GM19452 (cell line): Measurements from ENCODE around the gene DMAP1.
"Not testable (repeated sequence)": the region's sequence is repeated elsewhere in the genome, so short reads cannot be mapped to it uniquely, and the experiment has no call there.

Source experiments
- ATAC-seq: cut with Tn5 transposase; IDR thresholded peaks from one replicate; pipeline ENCODE4 v1.9.1; 2021; ENCODE audit not compliant: unreplicated experiment

Gene DMAP1, protein sequence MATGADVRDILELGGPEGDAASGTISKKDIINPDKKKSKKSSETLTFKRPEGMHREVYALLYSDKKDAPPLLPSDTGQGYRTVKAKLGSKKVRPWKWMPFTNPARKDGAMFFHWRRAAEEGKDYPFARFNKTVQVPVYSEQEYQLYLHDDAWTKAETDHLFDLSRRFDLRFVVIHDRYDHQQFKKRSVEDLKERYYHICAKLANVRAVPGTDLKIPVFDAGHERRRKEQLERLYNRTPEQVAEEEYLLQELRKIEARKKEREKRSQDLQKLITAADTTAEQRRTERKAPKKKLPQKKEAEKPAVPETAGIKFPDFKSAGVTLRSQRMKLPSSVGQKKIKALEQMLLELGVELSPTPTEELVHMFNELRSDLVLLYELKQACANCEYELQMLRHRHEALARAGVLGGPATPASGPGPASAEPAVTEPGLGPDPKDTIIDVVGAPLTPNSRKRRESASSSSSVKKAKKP

DNA sequence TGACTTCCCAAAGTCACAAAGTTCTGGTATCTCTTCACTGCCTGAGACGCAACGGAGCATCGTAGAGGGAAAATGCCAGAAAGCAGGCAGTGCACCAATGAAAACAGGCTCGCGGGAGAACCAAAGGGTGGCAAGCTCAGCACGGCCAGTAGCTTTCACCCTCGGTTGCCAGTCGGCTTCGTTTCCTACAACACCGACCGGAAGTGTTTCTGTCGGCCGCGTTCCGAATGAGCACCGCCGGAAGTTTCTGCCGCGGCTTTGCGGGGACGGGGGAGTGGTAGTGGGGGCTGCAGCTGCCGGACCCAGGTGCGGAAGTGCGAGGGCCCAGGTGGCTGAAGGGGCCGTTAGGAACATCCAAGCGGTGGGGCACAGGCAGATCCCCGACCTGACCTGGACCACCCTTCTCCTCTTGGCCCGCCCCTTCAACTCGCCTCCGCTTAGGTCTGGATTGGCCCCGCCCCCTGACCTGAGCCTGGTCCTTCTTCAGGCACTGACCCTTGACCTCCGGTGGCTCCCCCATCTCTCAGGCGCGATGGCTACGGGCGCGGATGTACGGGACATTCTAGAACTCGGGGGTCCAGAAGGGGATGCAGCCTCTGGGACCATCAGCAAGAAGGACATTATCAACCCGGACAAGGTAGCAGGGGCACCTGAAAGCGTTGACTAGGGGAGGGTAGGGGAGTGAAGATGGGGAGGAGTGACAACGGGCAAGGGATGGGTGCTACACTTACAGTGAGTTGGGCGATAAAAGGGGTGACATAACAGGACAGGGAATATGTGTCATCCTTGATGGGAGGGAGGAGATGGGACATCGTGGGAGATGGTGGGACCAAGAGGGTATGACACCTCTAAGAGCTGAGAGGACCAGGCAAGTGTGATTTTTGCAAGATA lies at the start of gene DMAP1:
DMAP1 (plus strand) TSS at position 250 of the 891 bp plus-strand sequence; CDS start at position 533, 283 bp downstream.
- peak; percentile 72 for ATAC-seq

DNA sequence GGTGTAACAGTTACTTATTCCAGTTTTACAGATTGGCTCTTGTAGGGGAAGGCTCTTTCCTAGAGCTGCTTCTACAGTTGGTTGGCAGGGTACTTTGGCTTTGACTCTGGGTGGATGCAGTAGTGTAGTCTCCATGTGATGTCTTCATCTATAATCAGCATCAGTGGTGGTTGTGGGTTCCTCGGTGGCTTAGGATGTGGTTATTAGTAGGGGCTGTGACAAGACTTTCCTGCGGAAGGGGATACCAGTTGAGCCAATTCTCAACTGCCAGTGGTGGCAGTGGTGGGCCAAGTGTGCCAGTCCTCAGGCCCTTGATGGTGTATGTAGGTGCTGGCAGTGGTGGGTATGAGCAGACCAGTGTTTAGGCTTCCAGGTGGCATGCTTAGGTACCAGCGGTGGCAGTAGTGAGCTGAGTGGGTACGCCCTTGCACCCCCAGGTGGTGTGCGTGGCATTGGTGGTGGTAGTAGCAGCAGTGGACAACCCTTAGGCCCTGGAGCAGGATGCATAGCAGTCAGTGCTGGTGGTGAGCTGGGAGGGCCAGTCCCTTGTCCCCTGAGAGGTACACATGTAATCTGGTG lies 44.7 kb upstream of the DMAP1 start:
- no peak for ATAC-seq

DNA sequence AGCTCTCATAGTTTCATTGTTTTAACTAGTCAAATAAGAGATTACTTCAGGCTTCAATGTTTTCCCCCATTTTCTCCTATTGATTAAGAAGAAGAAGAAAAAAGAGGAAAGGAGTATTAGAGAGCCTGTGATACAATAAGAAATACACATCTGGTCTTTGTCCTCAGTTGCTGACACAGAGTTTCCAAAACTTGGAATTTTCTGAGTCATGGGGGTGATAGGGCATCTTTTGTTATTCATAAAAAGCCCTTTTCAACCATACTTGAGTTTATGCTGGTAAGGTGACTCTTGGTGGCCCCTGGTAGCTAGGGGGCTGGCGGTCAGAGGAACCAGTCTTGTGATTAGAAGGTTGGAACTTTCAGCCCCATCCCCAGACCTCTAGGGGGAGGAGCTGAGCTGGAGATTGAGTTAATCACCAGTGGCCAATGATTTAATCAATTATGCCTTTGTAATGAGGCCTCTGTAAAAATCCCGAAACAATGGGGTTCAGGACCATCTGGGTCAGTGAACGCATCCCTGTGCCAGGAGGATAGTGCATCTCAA lies 42.9 kb upstream of the DMAP1 start:
- no peak for ATAC-seq

DNA sequence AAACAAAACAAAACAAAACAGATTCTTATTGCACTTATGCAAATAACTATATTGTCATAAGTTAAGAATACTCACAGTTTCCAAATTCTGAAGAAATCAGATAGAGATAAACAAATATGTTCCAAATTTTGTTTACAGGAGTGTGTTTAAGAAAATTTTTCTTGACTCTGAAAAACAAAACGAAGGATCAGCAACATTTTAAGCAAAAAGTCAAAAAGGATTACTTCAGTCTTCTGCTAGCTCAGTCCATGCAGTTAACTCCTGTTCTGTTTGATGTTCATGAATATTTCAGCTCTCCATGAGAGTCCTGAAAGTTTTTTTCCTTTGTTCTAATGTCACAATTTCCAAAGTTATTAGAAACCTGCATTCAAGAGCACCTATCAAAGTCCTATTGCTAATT lies 38.6 kb upstream of the DMAP1 start:
- ATAC-seq = no peak

DNA sequence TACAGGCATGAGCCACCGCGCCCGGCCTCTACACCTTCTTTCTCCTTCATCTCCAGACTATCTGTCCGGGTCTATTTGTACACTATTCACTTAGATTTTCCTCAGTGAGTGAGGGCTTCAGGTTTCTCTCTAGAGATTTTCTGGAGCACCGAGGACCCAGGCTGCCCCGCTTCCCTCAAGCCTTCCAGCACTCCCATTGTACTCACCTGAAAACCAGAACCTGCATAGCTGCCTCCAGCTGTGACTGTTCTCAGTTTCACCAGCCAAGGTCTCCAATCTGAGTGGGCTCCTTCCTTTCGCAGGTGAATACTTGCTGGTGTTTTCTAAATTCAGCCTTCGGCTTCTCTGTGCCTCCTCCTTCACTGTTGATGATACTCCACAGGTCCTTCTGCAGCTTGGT lies 12.9 kb upstream of the DMAP1 start:
- ATAC-seq = no peak

DNA sequence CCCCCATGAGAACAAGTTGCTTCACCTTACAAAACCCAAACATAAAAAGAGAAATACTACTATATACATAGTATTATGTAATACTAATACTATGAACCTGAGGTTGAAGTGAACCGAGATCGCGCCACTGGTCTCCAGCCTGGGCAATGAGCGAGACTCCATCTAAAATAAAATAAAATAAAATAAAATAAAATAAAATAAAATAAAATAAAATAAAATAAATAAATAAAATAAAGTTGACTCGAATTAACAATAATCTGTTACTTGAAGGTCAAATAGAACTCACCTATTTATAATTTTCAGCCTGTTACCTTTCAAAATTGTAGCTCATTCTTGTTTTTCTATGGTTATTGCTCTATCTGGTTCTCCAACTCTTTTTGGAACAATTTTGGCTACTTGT lies 6.7 kb upstream of the DMAP1 start:
- ATAC-seq = not testable (repeated sequence)

DNA sequence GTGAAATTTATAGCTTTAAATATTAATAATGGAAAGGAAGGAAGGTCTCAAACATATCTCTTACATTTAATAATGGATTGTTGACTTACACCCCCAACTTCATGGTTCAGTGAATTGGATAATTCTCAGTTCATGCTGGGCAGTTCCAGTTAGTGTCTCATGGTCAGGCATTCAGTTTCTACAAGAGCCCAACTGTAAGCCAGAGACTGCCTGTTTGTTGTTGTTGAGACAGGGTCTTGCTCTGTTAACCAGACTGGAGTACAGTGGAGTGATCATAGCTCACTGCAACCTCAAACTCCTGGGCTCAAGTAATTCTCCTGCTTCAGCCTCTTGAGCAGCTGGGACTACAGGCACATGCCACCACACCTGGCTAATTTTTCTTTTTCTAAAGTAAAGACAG lies 5.0 kb upstream of the DMAP1 start:
- ATAC-seq = no peak

DNA sequence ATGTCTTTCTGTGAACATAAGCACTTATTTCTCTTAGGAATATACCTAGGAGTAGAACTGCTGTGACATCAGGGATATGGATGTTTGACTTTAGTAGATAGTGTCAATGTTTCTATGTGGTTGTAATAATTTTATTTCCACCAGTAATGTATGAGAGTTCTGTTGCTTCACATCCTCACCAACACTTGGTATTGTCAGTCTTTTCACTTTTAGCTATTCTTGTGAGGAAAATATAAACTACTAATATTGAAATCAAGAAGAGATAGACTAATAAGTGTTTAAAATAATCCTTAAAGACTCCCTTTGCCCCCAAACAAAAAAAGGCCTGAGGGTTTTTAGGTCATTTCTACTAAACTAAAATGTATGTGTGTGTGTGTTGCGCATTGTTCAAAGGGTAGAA lies 2.7 kb upstream of the DMAP1 start:
- ATAC-seq = no peak

DNA sequence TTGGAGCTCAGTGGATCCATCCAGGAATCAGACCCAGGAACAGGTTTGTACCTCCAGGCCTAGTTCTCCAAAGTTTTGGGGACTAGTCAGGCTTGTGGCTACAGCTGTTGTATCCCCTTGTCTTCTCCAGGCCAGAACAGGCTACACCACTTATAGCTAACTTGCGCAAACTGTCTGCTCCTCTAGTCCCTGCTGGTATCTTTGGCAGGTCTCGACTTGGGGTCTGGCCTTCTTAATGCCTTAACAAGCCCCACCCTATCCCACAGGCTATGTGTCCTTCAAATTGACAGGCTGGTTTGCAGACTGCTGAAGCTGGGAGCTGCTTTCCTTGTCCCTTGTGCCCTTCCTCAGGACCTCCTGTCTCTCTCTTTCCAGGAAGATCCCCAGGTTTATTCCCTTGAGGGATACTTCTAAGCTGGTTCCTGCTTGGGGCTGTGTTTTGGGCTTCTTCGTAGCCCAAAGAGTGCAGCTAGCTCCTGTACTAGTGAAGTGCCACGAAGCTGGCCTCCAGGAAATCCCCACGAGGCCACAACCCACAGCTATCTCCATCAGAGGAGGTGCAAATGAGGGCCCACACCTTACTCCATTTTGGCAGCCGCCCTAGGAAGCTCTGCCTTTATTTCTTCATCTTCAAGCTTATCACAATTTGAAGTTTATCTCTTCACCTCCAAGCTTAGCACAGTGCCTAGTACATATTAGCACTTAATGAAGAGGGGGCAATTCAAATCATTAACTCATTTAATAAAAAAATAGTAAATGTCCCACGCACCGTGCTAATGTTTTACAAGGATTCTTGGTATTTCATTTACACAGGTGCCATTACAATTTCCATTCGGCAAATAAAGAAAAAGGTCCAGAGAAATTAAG lies 683 bp upstream of the DMAP1 start:
- ATAC-seq = no peak

DNA sequence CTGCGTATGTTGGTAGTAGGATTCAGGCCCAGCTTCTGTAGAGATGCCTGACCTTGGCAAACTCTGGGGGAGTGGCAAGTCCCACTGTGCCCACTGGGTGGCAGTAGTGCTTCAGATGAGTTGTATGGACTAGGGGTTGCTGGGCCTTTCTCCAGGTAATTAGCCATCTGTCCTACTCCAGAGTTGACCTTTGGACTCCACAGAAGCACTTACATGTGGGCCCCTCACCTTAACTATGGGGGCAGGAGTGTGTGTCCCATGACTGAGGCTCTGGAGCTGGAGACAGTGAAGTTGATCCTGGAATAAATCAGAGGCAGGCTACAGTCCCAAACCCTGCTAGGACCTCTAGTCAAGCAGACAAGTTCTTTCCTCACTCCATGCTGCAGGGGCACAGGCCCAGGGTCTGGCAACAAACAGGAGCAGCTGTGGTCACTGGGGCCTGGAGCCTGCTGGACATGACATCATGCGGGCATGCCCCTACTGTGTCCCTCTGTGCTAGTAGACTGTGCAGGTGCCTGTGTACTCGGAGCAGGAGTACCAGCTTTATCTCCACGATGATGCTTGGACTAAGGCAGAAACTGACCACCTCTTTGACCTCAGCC lies 4.6 kb downstream of the DMAP1 start:
- ATAC-seq = no peak

DNA sequence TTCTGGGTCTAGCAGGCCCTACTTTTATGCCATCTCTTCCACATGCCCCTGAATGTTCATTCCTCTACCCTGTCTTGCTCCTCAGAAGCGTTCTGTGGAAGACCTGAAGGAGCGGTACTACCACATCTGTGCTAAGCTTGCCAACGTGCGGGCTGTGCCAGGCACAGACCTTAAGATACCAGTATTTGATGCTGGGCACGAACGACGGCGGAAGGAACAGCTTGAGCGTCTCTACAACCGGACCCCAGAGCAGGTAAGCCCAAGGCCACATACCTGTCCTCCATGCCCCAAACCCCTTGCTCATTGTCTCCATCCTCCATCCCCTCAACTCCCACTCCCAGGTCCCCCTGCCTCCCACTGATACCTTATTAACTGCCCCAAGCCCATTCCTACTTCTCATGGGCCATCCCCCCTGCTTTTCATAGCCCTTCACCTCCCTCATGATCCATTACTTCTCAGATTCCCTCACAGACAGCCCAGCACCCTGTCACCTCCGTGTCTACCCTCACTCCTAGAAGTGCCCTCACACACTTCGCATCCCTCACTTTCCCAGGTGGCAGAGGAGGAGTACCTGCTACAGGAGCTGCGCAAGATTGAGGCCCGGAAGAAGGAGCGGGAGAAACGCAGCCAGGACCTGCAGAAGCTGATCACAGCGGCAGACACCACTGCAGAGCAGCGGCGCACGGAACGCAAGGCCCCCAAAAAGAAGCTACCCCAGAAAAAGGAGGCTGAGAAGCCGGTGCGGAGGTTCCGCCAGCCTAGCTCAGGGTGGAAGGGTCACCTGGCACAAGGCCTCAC lies 5.4 kb downstream of the DMAP1 start:
- ATAC-seq = no peak

DNA sequence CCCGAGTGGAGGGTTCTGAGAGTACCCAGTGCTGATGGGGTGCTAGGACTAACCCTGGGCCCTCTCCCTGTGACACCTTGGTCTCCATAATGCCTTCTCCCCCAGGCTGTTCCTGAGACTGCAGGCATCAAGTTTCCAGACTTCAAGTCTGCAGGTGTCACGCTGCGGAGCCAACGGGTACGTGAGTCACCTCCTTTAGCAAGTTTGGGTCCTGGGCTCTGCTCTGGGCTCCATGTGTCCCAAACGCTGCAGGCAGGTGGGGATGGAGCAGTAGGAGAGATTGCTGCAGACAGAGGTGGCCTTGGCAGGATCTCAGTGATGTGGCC lies 6.0 kb downstream of the DMAP1 start:
- no peak for ATAC-seq

DNA sequence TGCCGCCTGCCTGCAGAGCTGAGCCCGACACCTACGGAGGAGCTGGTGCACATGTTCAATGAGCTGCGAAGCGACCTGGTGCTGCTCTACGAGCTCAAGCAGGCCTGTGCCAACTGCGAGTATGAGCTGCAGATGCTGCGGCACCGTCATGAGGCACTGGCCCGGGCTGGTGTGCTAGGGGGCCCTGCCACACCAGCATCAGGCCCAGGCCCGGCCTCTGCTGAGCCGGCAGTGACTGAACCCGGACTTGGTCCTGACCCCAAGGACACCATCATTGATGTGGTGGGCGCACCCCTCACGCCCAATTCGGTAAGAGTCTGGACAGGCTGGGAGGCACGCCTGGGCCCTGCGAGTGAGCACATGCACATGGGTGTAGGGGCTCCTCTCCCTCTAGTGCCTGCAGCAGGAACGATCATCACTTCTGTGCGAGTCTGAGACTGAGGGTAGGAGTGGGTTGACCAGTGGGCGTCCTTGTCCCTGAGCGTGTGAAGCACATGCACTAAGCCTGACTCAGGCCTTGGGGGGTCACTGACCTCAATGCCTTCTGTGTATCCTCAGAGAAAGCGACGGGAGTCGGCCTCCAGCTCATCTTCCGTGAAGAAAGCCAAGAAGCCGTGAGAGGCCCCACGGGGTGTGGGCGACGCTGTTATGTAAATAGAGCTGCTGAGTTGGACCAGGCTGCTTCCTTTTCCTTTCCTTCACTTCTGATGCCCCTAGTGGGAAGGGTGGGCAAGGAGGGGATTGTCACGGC lies 6.9 kb downstream of the DMAP1 start:
- ATAC-seq = no peak

DNA sequence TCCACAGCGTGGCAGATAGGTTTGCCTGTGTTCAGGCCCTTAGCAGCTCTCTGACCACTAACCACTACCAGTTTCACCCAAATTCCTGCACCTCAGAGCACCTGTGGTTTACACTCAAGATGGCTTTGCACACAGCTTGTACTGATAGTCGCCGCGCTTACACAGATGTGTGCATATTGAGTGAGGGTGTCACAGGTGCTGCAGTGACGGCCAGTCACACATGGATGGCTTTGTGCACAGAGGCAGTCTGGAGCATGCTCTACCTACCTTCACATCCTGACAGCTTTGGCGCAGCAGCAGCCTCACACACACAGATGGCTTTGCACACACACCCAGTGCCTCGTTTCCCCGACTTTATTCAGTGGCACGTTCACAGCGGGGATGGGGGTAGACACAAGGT lies 7.5 kb downstream of the DMAP1 start:
- ATAC-seq = no peak

DNA sequence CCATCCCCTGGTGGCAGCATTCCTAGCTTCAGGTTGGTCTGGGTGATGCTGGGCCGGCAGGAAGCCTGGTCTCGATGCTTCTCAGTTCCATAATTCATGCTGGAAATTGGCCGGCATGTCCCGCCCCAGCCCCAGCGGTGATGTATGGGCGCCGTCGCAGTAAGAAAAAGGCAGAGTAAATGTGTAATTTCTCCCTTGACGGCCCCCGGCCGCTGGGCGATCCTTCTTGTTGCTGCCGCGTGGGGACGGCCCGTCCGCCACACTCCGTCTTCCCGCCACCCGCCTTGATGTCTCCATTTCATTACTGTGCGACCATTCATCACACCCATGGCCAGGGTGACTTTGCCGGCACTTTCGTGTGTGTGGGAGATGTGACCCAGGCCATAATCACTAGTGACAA lies 8.5 kb downstream of the DMAP1 start:
- no peak for ATAC-seq

DNA sequence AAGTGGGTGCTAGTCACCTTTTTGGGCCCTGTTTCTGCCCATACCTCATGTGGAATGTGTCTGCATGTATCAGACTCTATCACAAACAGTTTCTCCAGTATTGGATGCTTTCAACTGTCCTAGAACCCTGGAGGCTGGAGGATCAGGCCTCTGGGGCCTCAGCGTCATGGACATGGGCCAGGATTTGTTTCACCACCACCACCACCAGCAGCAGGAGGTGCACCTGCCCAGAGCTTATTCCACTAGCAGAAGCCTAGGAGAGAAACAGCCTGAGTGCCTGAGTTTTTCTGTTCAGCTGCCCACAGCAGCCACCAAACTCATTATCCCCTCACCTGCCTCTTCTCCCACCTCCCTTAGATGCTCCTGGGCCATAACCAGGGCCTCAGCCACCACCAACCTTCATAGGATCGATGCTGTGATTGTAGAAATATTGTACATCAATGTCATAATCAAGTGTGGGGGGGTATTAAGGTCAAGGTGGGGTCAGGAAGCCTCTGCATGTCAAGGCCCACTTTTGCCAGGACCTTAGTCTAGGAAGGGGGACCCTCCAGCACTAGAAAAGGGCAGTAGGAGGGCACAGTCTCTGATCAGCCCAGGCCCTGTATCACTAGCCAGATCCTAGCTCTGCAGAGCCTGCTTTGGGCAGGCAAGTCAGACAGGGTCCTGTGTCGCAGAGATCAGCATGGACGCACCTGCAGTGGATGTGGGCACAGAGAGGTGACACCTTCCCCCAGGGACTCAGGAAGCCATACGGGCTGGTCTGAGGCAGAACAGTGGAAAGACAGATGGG lies 9.3 kb downstream of the DMAP1 start:
- ATAC-seq = no peak

DNA sequence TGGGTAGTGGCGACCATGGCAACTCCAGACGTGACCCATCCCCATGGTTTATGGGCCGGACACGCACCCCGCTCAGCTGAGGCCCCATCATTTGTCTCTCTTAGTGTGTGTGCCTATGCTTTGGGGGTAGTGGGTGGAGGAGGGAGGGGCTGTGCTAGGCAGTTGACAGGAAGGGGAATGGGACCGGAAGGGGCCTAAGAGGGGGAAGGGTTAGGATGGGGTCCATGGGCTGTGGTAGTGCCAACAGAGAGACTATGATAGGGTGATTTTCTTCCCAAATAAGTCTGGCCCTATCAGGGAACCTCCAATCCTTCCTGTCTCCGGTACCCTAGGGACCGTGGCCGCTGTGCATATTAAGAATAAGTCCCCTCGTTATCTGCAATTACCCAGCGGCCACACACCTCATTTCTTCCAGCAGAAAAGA lies 9.9 kb downstream of the DMAP1 start:
- no peak for ATAC-seq

DNA sequence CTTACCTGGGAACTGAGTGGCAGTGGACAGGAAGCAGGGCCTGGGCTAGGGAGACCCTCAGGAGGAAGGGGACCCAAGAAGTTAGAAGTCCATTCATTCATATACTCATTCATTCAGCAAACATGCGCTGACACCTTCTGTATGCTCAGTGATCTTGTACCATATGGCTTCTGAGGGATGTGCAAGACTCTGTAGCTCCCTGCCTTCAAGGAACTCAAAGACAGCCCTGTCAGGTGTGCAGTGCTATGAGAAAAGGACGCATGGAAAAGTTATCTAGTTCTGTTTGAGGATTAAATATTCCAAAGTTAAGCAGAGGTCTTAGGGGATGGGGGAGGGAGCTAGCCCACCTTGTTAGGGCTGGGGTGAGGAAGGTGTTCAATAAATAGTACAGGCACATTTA lies 12.5 kb downstream of the DMAP1 start:
- no peak for ATAC-seq
